ENCODE measurements around the gene PSMD3. TPM values are rescaled to one million over a fixed set of nuclear protein-coding genes. Genes with fewer than 3 reads are reported as not detected.
"Not testable (repeated sequence)": the region's sequence is repeated elsewhere in the genome, so short reads cannot be mapped to it uniquely, and the experiment has no call there.

Gene PSMD3
- total and polyA plus RNA-seq, 8 donors: 72.8 to 117 (median 96.8) TPM

GRCh38 chr17:39943702-39944392 is 36.8 kb upstream of the PSMD3 start:
- no peak overlapping the region for H3K27ac ChIP-seq
- no peaks in the 10 kb centered on the region for H3K27me3 ChIP-seq
- H3K9me3 ChIP-seq: no peaks in the 10 kb centered on the region
- ATAC-seq (no peak), DNase-seq (peak in 1 of 4 donors; percentile 69)
- peaks cover 0 to 4% of the 10 kb centered on the region in 2 donors for H3K4me1 ChIP-seq
- intact Hi-C loops (cut with DNase I): no loop called here
- no peaks in the 10 kb centered on the region for H3K36me3 ChIP-seq
- no peak overlapping the region for H3K4me3 ChIP-seq
- no peak for TF ChIP-seq CTCF (IDR thresholded peaks at IDR 0.05)

- no peak for TF ChIP-seq CTCF (IDR thresholded peaks at IDR 0.05)
- ATAC-seq (no peak), DNase-seq (no peak)
- Histone ChIP-seq H3K4me1 (peaks cover 0 to 4% of the 10 kb centered on the region in 2 donors), H3K27ac (no peak overlapping the region), H3K9me3 (no peaks in the 10 kb centered on the region), H3K27me3 (no peaks in the 10 kb centered on the region), H3K4me3 (no peak overlapping the region), H3K36me3 (no peaks in the 10 kb centered on the region)
- intact Hi-C loops (cut with DNase I): no loop called here
These were observed 36.3 kb upstream of the PSMD3 start for GRCh38 chr17:39944393-39944711.

GRCh38 chr17:39946551-39947330 is 33.9 kb upstream of the PSMD3 start:
- DNase-seq (peak in 1 of 4 donors; percentile 55), ATAC-seq (no peak)
- H3K4me1 ChIP-seq: peaks cover 2 to 4% of the 10 kb centered on the region in 2 donors
- intact Hi-C loops (cut with DNase I): no loop called here
- no peak overlapping the region for H3K27ac ChIP-seq
- no peaks in the 10 kb centered on the region for H3K9me3 ChIP-seq
- no peaks in the 10 kb centered on the region for H3K27me3 ChIP-seq
- no peak overlapping the region for H3K4me3 ChIP-seq
- no peak for TF ChIP-seq CTCF (IDR thresholded peaks at IDR 0.05)
- H3K36me3 ChIP-seq: no peaks in the 10 kb centered on the region

GRCh38 chr17:39948489-39948828 is 32.1 kb upstream of the PSMD3 start:
- H3K9me3 ChIP-seq; ATAC-seq; H3K27me3 ChIP-seq; H3K36me3 ChIP-seq; intact Hi-C loops (cut with DNase I); DNase-seq; H3K4me3 ChIP-seq: not testable (repeated sequence)
- H3K27ac ChIP-seq: peak overlapping the region; percentile 45 to 78
- H3K4me1 ChIP-seq: peaks cover 4 to 13% of the 10 kb centered on the region in 2 donors

- TF ChIP-seq CTCF (IDR thresholded peaks at IDR 0.05): no peak
- peak overlapping the region; percentile 45 to 78 for H3K27ac ChIP-seq
- H3K9me3 ChIP-seq: no peaks in the 10 kb centered on the region
- DNase-seq (peak in 1 of 4 donors; percentile 43), ATAC-seq (peak; percentile 1)
- no peaks in the 10 kb centered on the region for H3K27me3 ChIP-seq
- no peaks in the 10 kb centered on the region for H3K36me3 ChIP-seq
- H3K4me1 ChIP-seq: peaks cover 4 to 18% of the 10 kb centered on the region in 2 donors
- H3K4me3 ChIP-seq: no peak overlapping the region
- intact Hi-C loops (cut with DNase I): no loop called here
These were observed 31.6 kb upstream of the PSMD3 start for GRCh38 chr17:39949028-39949427.
